Kidney glomerular epithelial cell (primary cell): ENCODE data around the gene MSH3.
"Not testable (repeated sequence)": the region's sequence is repeated elsewhere in the genome, so short reads cannot be mapped to it uniquely, and the experiment has no call there.

Experiments
- DNase-seq: peaks from one replicate; lab custom pipeline; 2025; lab: John Stamatoyannopoulos, UW

MSH3 gene

GRCh38 chr5:80902624-80903023, 248.2 kb downstream of the MSH3 start:
- not testable (repeated sequence) for DNase-seq

DNA sequence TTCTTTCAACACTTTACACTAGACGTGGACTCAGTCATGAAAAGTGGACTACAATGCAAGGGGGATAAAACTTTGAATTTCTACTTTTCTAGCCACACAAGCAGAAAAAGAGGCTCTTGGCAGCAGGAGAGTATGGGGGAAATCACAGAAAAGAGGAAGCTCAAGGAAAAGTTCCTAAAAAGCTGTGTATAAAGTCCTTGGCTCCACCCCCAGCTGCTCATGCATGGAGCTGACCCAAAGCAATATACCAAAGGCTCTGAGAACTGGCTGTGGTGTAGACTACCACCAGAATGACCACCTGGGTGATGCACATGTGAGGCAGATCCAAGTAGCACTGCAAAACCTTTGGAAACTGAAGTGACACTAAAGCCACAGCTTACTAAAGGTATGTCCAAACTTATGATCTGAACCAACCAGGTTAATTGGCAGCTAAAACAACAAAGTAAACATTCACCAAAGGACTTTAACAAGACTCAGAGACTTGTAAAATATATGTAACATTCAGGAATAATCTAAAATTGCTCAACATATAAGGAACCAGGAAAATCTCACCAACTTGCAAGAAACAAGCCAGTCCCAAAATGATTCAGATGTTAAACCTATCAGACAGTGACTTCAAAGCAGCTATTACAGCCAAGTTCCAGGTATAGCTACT, 250.2 kb downstream of the MSH3 start:
- no peak for DNase-seq

DNA sequence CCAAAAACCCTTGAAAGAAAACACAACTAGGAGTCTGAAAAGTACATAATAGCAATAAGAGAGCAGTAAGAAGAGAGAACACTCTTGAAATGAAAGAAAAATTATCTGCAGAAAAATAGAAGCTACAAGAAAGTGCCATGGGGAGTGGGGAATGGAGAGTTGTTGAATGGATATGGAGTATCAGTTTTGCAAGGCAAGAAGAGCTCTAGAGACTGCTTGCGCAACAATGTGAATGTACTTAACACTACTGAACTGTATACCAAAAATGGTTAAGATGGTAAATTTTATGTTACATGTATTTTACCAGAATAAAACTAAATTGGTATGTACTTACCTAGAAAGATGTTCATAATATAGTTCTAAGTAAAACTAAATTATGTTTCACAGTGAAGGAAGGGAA, 251.0 kb downstream of the MSH3 start:
- no peak for DNase-seq

GRCh38 chr5:80912479-80912878, 258.0 kb downstream of the MSH3 start:
- no peak for DNase-seq

- DNase-seq = no peak
Measured at GRCh38 chr5:80915716-80916115, 261.3 kb downstream of the MSH3 start.

DNA sequence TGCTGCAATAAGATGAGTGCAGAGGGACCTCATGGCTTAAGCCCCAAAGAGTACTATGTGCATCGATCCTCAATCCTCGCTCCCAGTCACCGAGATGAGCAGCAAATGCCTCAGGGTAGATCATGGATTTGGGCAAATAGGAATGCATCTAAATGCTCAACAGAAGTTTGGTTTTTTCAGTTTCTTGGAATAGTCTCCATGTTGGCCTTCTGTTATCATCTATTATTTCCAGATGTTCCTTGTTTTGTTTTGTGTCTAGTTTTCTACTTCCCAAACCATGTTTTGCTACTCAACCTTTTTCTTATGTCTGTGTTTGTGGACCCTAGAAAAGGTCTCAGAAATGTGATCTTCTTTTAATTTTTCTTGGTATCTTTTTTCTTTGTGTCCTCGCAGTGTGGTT, 262.2 kb downstream of the MSH3 start:
- DNase-seq = no peak

DNA sequence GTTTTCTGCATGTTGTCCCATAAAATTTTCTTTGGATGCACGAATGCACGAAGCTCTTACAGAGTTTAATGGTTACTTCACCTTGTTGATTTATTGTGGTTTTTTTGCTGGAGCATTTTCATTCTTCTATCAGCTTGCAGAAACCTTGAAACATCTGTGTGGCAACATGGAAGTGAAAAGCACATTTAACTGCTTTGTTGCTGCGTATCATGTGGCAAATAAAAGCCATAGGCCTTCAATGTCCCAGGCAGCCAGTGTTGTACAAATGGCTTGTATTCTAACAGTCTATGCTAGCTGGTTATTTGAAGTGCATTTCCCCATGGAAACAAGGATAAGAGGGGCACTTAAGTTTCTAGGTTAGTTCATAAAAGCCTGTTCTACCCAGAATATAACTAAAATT, 263.2 kb downstream of the MSH3 start:
- DNase-seq = no peak

DNA sequence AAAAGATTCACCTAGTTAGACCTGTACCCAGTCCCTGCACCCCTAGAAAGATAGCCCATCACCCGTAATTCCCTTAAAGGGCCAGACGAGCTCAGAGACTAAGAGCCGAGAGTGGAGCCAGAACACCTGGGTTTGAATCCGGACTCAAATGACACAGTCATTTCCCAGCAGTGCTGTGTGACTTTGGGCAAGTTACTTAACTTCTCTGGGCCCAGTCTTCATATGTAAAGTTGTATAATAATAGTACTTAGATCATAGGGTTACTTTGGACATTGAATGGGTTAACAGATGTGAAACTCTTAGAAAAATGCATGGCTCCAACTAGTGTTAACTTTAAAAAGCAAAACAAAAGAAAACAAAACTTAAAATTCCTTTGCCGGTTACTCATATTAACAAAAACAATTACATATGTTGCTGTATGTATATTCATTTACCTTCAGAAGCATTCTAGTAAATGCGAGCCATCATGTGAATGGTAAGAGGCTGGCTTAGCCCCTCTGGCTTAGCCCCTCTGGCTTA, 265.3 kb downstream of the MSH3 start:
- no peak for DNase-seq

GRCh38 chr5:80920333-80920732, 265.9 kb downstream of the MSH3 start:
- no peak for DNase-seq

- no peak for DNase-seq
Measured at GRCh38 chr5:80921026-80921425, 266.6 kb downstream of the MSH3 start.

DNA sequence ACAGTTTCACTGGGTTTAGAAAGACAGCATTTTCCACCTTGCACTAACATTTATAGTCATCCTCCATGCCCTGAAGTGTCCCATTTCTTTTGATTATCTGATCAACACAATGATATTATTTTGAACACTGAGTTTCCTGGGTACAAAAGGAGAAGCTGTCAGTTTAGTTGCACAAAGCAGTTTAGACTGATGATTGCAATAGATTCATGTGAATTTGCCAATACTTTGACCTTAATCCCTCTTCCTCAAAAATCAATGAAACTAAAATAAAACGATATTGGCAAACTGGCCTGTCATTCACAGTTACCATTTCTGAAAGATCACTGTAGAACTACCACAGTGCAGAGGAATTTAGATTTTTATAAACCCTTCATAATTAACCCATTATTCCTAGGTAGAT, 271.5 kb downstream of the MSH3 start:
- no peak for DNase-seq
